Common myeloid progenitor, CD34-positive (primary cell): ENCODE data around the gene PATE4.
"Not testable (repeated sequence)": the region's sequence is repeated elsewhere in the genome, so short reads cannot be mapped to it uniquely, and the experiment has no call there.

Experiments
- CTCF ChIA-PET: fragments of 350-600 bp; sonication (Branson Sonifier 250); formaldehyde crosslinking; loops from one replicate; lab custom pipeline; 2021; ENCODE audit warnings: antibody characterized with exemption; lab: Charles Lee
- POLR2A ChIA-PET: fragments of 350-600 bp; sonication (Branson Sonifier 250); formaldehyde crosslinking; loops from one replicate; lab custom pipeline; 2021; ENCODE audit warnings: antibody characterized with exemption; lab: Charles Lee
- DNase-seq, 3 donors: peaks; one replicate each; pipeline versions ENCODE4 v3.0.0 to v3.0.0-alpha.2; 2013
- H3K27ac ChIP-seq, 2 experiments: 1 replicate in 1 of 2; 2 replicates in 1 of 2; pipeline ENCODE4 v1.7.0; 2013; ENCODE audit warnings: inconsistent platforms in 2 of 2, low read length in 2 of 2, mild to moderate bottlenecking in 2 of 2, low read depth in 1 of 2, moderate library complexity in 1 of 2; ENCODE audit not compliant: severe bottlenecking in 2 of 2, insufficient read depth in 1 of 2, poor library complexity in 1 of 2
- H3K27me3 ChIP-seq, 5 experiments: replicated peaks in 2 of 5; 1 replicate in 3 of 5; 2 replicates in 2 of 5; pipeline versions ENCODE4 v1.6.1 to v1.7.0; 2013; ENCODE audit warnings: low read length in 4 of 5, mild to moderate bottlenecking in 2 of 5, moderate library complexity in 2 of 5, inconsistent platforms in 1 of 5; ENCODE audit not compliant: insufficient read depth in 5 of 5, control insufficient read depth in 4 of 5
- H3K36me3 ChIP-seq, 4 experiments: 1 replicate in 2 of 4; 2 replicates in 2 of 4; pipeline versions ENCODE4 v1.6.1 to v1.7.0; 2013; ENCODE audit warnings: low read length in 3 of 4, control low read depth in 1 of 4, mild to moderate bottlenecking in 1 of 4; ENCODE audit not compliant: control insufficient read depth in 4 of 4, insufficient read depth in 4 of 4
- H3K4me1 ChIP-seq, 4 experiments: 1 replicate in 3 of 4; 2 replicates in 1 of 4; pipeline versions ENCODE4 v1.6.1 to v1.7.1; 2013; ENCODE audit warnings: low read length in 3 of 4, mild to moderate bottlenecking in 3 of 4, control low read depth in 1 of 4, inconsistent platforms in 1 of 4, moderate library complexity in 1 of 4; ENCODE audit not compliant: control insufficient read depth in 4 of 4, insufficient read depth in 4 of 4; ENCODE audit errors: control extremely low read depth in 1 of 4
- H3K4me3 ChIP-seq, 7 experiments: 1 replicate in 4 of 7; 2 replicates in 3 of 7; pipeline versions ENCODE4 v1.5.1 to v1.7.0; 2013; ENCODE audit warnings: mild to moderate bottlenecking in 7 of 7, low read length in 6 of 7, moderate library complexity in 6 of 7, inconsistent platforms in 2 of 7, low read depth in 2 of 7, control low read depth in 1 of 7; ENCODE audit not compliant: insufficient read depth in 4 of 7, control insufficient read depth in 1 of 7; ENCODE audit errors: extremely low read depth in 1 of 7
- H3K9me3 ChIP-seq, 5 experiments: 1 replicate in 4 of 5; 2 replicates in 1 of 5; pipeline versions ENCODE4 v1.6.1 to v1.7.1; 2013; ENCODE audit warnings: low read length in 4 of 5, mild to moderate bottlenecking in 2 of 5, inconsistent platforms in 1 of 5, low read depth in 1 of 5, moderate library complexity in 1 of 5; ENCODE audit not compliant: control insufficient read depth in 4 of 5, insufficient read depth in 2 of 5; ENCODE audit errors: control extremely low read depth in 1 of 5
- WGBS: methylation state at CpG from one replicate; pipeline ENCODE4 v1.1.5; 2013; ENCODE audit not compliant: insufficient coverage; 5-methylcytosine and 5-hydroxymethylcytosine counted together

Gene PATE4

GRCh38 chr11:125807909-125808308, 25.2 kb upstream of the PATE4 start:
- Histone ChIP-seq H3K4me1 (no peaks in the 10 kb centered on the region), H3K9me3 (peaks cover 0 to 7% (median 2%) of the 10 kb centered on the region in 5 experiments), H3K27me3 (no peaks in the 10 kb centered on the region), H3K27ac (no peak overlapping the region), H3K4me3 (no peak overlapping the region), H3K36me3 (no peaks in the 10 kb centered on the region)
- POLR2A ChIA-PET = no interaction called here
- DNase-seq = no peak
- CTCF ChIA-PET = no interaction called here
- 100% methylated on average over 1 of the region's 1 CpG for WGBS

GRCh38 chr11:125835748-125836147, 2.6 kb downstream of the PATE4 start:
- ChIA-PET POLR2A (no interaction called here), CTCF (no interaction called here)
- peaks cover 0 to 6% (median 0%) of the 10 kb centered on the region in 5 experiments for H3K9me3 ChIP-seq
- no peaks in the 10 kb centered on the region for H3K4me1 ChIP-seq
- H3K36me3 ChIP-seq = no peaks in the 10 kb centered on the region
- peaks cover 0 to 10% (median 2%) of the 10 kb centered on the region in 5 experiments for H3K27me3 ChIP-seq
- WGBS = 100% methylated on average over 1 of the region's 6 CpGs
- no peak for DNase-seq
- H3K4me3 ChIP-seq = no peak overlapping the region
- H3K27ac ChIP-seq = no peak overlapping the region

- peaks cover 4 to 22% (median 9%) of the 10 kb centered on the region in 5 experiments for H3K9me3 ChIP-seq
- H3K27ac ChIP-seq = no peak overlapping the region
- 55% methylated on average over 2 of the region's 3 CpGs for WGBS
- CTCF ChIA-PET = no interaction called here
- POLR2A ChIA-PET = interaction anchor here (0.6 kb wide), 1 partner anchor 460 kb away, joined by 4 read pairs; no protein-coding TSS in a partner anchor
- no peaks in the 10 kb centered on the region for H3K36me3 ChIP-seq
- no peaks in the 10 kb centered on the region for H3K27me3 ChIP-seq
- H3K4me1 ChIP-seq = no peaks in the 10 kb centered on the region
- peak in 2 of 3 donors; percentile 8 to 41 for DNase-seq
- no peak overlapping the region for H3K4me3 ChIP-seq
Observed at GRCh38 chr11:125842321-125842948, 9.3 kb downstream of the PATE4 start.

GRCh38 chr11:125846188-125846587, 13.1 kb downstream of the PATE4 start:
- Histone ChIP-seq H3K4me1 (no peaks in the 10 kb centered on the region), H3K4me3 (no peak overlapping the region), H3K9me3 (peaks cover 4 to 22% (median 9%) of the 10 kb centered on the region in 5 experiments), H3K27me3 (no peaks in the 10 kb centered on the region), H3K36me3 (no peaks in the 10 kb centered on the region), H3K27ac (no peak overlapping the region)
- POLR2A ChIA-PET = no interaction called here
- CTCF ChIA-PET = no interaction called here
- no peak for DNase-seq

GRCh38 chr11:125857670-125858069, 24.6 kb downstream of the PATE4 start:
- H3K36me3 ChIP-seq, POLR2A ChIA-PET, H3K4me3 ChIP-seq, H3K4me1 ChIP-seq, H3K27ac ChIP-seq, CTCF ChIA-PET, H3K27me3 ChIP-seq, H3K9me3 ChIP-seq, DNase-seq: not testable (repeated sequence)
- WGBS = 95% methylated on average over 6 of the region's 9 CpGs

GRCh38 chr11:125862786-125863185, 29.7 kb downstream of the PATE4 start:
- H3K4me1 ChIP-seq, POLR2A ChIA-PET, H3K9me3 ChIP-seq, H3K4me3 ChIP-seq, H3K27me3 ChIP-seq, H3K27ac ChIP-seq, CTCF ChIA-PET, DNase-seq, H3K36me3 ChIP-seq: not testable (repeated sequence)
- WGBS = 100% methylated on average over 5 of the region's 33 CpGs

- H3K36me3 ChIP-seq, CTCF ChIA-PET: not testable (repeated sequence)
- 100% methylated on average over 2 of the region's 4 CpGs for WGBS
Observed at GRCh38 chr11:125865354-125865753, 32.2 kb downstream of the PATE4 start.

More at GRCh38 chr11:125865354-125865753, 32.2 kb downstream of the PATE4 start:
- H3K27me3 ChIP-seq, H3K27ac ChIP-seq, H3K4me3 ChIP-seq, DNase-seq, POLR2A ChIA-PET, H3K4me1 ChIP-seq, H3K9me3 ChIP-seq: not testable (repeated sequence)
